NCI-H146 treated with DMSO at 0.1 percent for 48 hours (cell line): Measurements from ENCODE around the gene ZNF136.

ENCODE experiments used
- DNase-seq: peaks from one replicate; lab custom pipeline; 2025; ENCODE audit not compliant: unreplicated experiment; lab: John Stamatoyannopoulos, UW

ZNF136 gene

GRCh38 chr19:12162882-12163806 is at the start of gene ZNF136:
Gene ZNF136, plus strand, starts transcription at chr19:12163096. Its CDS starts 108 bp downstream, at chr19:12163204.
- DNase-seq, result peak; percentile 93

- DNase-seq, result no peak
Observed at GRCh38 chr19:12113121-12113520, 49.8 kb upstream of the ZNF136 start.

GRCh38 chr19:12117201-12117970 is 45.5 kb upstream of the ZNF136 start:
- DNase-seq, result no peak

GRCh38 chr19:12126707-12127106 is 36.2 kb upstream of the ZNF136 start:
- DNase-seq, result no peak

- no peak for DNase-seq
Observed at GRCh38 chr19:12133069-12133468, 29.8 kb upstream of the ZNF136 start.

- peak; percentile 11 for DNase-seq
Observed at GRCh38 chr19:12137221-12137940, 25.5 kb upstream of the ZNF136 start.

- DNase-seq, result no peak
Observed at GRCh38 chr19:12139269-12139668, 23.6 kb upstream of the ZNF136 start.

GRCh38 chr19:12139885-12140544 is 22.9 kb upstream of the ZNF136 start, which contains the start of gene ZNF20:
Gene ZNF20, minus strand, starts transcription at chr19:12140350. Its CDS starts 168 bp downstream, at chr19:12140182.
- DNase-seq, result peak; percentile 90

GRCh38 chr19:12140545-12141404 is 22.1 kb upstream of the ZNF136 start:
- DNase-seq, result peak; percentile 85

- no peak for DNase-seq
Observed at GRCh38 chr19:12141405-12141736, 21.5 kb upstream of the ZNF136 start.

GRCh38 chr19:12145348-12145747 is 17.5 kb upstream of the ZNF136 start:
- DNase-seq, result no peak

- no peak for DNase-seq
Observed at GRCh38 chr19:12155324-12155860, 7.5 kb upstream of the ZNF136 start.

GRCh38 chr19:12156223-12157058 is 6.5 kb upstream of the ZNF136 start, which contains the start of gene ZNF625:
Gene ZNF625, minus strand, starts transcription at chr19:12156734. Its CDS starts 176 bp downstream, at chr19:12156558.
- DNase-seq, result peak; percentile 93

- no peak for DNase-seq
Observed at GRCh38 chr19:12159773-12160414, 3.0 kb upstream of the ZNF136 start.

GRCh38 chr19:12162513-12162881 is 399 bp upstream of the ZNF136 start:
- DNase-seq, result no peak

GRCh38 chr19:12163826-12164225 is 930 bp downstream of the ZNF136 start:
- no peak for DNase-seq

GRCh38 chr19:12166626-12167025 is 3.7 kb downstream of the ZNF136 start:
- no peak for DNase-seq

GRCh38 chr19:12180377-12180776 is 17.5 kb downstream of the ZNF136 start:
- DNase-seq, result no peak
